ENCODE data around the gene KIF16B.

Gene KIF16B

DNA sequence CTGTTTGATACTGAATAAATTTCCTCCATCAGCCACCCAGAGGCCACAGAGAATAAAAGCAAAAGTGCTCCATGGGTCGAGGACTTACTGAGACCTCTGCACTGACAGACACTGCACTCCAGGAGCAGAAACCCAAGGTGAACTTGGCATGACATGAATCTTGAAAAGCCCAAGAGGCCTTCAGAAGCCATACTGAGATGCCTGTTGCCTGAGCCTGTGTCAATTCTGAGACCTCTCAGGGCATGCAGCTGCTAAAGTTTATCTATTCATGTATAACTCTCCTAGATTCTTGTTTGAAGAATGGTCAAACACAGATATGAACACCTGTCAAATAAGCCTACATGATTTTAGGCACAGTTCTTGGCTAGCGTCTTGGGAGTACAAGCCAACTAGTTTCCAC, 145.7 kb downstream of the KIF16B start:
- no peak for DNase-seq

DNA sequence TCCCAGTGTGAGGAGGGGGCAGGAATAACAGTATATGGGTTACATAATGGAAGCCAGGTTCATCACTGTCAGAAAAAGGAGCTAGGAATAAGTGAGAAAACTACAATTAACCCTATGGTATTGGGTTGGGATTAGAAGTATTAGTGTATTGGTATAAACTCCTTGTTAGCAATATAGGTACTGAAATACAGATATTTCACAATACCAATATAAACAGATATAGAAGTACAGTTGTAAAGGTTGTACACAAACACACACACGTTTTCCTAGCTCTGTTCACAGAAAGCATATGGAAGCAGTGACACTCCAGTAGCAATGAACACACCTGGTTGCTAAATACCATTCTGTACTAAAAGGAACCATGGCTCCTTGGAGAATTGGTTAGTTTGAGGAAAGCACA, 148.5 kb downstream of the KIF16B start:
- DNase-seq, result no peak

DNA sequence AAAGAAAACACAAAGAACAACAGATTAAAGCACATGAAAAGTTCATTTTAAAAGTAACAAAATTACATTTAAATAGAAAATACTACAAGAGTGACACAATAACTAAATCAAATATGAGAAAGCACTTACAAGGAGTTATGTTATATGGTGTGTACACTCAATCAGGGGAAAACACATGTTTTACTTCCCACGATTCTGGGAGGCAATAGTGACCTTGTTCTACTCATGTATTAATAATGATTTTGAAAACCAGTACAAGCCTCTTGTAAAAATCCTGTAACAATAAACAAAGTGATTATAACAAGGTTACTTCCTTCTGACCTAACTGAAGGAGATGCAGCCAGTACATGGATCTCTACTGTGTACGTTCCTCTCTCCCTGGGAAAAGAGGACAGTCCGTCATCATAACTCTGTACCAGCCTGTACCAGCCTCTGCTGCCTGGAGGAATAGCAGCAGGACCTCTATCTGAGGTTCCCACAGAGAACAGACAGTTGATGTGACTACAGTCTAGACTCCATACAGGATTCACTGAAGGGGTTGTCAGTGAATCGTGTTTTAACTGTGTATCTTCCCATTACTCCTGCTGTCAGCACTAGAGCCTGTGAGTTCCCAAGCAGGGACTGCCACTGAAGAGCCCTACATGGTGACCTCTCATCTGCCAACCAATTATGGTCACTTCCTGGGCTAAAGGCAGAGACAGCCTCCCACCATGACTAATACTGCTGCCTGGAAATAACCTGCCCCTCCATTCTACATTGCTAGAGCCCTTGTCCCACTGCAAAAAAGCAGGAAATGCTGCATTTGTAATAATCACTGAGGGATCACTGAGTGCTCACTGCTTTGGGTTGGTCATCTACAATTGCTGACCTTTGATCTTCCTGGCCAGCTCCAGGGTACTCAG, 149.7 kb downstream of the KIF16B start:
- DNase-seq, result no peak

DNA sequence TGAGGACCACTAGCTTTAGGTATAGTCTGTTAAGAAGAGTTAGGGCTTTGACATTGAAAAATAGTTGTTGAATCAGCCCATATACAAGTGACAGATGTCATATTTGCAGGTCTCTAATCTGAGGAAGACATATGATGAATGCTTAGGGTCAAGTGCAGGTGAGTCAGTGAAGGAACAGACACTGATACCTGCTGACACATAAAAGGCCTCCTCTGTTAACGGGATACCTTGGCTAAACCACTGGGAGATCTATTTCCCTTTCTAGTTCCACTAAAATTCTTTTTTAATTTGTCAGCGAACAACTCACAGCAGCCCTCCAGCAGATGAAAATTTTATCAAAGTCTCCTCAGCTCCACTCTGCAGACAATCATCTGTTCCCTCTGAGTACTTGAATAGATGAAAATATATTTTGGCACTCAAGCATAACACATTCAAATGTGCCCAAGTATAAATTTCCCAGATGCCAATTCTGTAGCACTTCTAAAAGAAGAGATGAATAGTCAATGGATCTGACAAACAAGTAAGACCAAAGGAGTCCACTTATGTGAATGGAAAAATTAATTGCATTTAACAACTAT, 154.0 kb downstream of the KIF16B start:
- DNase-seq, result no peak

DNA sequence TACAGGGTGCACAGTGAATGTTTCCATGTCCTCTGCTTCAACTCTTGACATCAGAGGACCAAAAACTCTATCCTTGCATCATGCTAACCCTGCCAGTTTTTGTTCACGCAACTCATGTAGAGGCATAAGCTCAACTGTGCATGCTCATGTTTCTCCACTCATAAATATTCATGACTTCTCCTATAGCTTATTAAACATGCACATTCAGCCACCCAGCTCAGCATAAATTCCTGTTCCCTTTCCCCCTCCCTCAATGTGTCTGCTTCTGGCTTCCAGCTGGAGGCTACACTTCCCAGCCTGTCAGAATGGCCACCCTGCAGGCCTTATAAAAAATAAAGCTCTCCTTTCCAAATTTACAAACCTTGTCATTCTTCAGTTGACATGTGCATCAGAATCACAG, 154.6 kb downstream of the KIF16B start:
- no peak for DNase-seq

DNA sequence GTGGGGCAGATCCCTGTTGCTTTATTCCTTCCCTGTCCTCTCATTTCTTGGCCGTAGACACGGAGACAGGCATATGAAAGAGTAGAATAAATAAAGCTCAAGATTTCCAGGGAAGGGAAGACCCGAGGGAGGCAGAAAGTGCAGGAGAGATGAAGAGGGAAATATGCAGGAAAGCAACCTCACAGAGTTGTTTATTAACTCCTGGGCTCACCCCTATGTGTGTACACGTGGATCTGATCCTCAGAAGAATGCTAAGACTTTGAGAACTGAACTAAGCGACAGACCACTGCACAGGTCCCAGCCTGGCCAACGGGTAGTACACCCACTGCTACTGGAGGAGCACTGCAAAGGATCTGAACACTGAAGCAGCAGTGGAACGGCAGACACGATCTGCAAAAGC, 156.2 kb downstream of the KIF16B start:
- no peak for DNase-seq

DNA sequence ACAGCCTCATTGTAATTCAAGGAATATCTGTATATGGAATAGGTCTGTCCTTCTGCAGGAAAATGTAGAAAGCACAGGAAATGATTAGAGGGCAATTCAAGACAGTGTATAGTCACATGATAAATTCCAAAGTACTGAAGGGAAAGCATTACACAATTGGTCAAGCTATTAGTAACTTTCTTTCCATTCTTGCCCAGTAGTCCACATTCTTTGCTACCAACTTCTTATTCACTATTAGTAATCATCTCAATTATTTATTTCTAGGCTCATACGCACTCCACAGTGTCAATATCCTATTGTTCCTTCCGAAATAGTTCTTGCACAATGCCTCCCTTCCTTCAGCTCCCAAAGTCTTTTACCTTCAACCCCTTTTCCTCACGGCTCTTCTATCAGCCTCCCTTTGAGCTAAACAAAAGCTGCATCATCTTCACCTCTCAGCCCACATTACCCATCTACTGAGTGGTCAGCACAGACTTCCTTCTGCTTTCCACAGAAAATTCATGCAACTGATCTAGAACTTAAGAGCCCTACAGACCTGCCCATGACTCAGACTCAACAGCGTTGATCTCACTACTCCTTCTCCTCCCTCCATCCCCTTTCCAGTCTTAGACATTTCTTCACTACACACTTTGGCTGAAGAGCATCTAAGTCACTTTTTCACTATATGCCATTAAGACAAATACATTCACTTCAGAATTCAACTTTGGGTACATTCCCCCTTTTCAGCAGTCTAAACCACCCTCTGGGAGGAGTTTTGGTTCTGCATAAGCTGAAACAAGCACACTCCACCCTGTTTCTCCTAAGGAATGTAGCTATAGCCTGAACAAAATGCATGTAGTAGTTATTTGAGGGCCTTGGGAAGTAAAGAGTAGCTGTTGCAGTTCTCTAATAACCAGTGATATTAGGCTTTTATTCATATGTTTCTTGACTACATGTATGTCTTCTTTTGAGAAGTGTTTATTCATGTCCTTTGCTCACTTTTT, 157.9 kb downstream of the KIF16B start:
- no peak for DNase-seq

DNA sequence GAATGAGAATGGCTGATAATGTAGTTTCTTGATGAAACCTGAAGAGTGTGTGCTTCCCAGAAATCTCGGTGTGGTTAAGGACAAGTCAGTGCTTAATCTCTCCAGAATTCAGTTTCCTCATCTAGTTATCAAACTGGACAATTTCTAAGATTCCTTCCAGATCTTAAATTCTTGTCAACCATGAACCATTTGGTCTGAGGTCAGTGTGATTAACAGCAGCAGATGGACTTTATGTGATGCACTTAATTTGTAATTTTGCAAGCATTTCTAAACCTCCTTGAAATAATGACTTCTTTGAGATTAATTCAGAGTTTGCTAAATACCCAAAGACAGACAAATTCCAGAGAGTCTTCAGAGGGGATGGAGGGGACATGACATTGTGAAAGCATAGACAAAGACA, 160.3 kb downstream of the KIF16B start:
- no peak for DNase-seq

DNA sequence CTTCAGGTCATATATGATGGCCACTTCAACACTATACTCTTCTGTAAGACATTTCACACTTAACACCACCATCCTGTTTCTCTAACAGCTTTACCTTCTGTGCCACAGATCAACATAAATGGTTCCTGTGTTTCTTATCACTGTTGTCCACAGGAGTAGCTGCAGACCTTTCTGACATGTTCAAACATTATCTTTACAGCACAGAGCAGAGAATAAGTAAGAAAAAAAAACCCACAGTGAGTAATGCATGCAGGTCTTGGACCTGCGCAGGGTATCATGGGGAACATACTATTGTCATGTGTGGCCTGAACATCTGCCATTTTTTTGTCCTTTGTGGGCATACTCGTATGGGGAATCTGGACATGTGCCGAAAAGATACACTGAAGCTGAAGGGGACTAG, 161.9 kb downstream of the KIF16B start:
- no peak for DNase-seq

DNA sequence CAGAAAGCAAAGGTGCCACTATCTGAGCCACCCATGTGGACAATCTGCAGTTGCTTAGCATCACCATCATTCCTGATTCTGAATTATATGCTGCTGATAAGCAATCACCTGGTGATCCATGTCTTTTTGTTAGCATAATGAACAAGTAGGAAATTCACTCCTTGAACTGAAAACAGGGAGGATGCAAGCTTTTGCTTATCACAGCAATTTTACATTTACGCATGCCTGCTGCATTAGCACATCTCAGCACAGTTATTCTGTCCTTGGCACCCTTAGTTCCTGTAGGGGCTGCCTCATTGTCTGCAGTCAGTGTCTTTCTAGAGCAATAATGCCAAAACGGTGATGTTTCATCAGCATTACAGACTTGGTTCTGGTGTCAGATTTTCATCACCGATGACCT, 162.6 kb downstream of the KIF16B start:
- no peak for DNase-seq

DNA sequence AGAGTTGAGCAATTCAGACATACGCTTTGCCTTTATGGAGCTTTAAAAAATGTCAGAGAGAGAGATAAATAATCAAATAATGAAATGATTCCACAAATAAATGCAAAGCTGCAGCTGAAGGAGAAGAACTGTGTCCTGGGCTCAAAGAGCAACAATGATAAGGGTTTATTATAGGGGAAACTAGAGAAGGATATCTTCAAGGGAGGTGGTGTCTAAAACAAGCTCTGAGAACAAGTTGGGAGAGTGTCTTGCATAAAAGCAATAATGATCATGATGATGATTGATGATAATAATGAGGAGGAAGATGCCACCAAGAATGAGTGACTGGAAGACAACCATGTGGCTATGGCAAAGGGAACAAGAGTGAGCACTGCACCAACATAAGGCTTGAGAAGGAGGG, 164.3 kb downstream of the KIF16B start:
- no peak for DNase-seq

DNA sequence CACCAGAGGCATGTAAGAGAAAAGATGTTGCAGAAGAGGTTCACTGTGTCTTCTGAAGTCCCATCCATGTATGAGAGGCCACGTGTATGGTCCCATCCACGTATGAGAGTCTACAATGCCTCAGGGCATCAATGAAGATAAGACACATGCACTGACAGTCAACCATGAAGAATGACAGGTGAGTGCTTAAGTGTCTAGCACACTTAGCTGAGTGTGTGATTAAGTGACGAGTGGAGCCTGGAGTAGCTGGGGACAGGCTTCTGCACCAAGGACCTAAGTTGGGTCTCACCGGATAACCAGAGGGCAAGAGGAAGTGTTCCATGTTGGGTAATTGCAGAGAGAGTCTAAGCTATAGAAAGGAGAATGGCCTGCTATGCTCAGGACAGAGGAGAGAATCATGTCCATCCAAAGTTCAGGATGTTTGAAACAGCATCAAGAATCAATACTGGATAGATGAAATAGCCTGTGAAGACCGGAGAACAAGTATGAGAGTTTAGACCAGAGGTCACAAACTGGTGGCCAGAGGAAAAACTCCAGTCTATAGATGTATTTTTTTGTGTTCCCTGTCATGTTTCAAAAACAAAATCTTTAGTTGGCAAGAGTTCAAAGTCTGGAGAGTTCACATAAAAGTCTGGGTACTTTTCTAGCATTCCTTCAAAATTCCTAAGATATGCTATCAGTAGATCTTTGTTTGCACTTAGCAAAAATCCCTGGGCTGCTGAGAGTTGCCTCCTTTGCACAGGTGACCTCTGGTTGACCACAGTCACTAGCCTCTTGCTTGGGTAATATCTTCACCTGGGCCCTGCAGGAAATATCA, 165.8 kb downstream of the KIF16B start:
- no peak for DNase-seq

DNA sequence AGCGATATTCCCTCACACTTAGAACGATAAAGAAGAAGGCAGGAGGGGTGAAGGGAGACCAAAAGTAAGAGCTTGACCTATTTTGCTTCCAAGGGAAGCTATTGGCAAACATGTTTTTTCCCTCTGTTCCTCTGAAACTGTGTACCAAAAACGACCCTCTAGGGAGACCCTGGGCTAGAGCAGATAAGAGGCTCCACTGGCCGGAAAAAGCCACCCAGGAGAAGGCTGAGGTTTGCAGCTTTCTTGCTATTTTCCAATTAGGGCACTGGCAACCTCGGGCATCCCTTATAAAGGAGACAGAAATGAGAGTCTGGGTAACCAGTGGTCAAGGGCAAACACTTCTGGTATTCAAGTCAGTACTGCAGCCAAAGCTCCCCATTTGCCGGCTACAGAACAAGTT, 168.0 kb downstream of the KIF16B start:
- DNase-seq, result no peak

DNA sequence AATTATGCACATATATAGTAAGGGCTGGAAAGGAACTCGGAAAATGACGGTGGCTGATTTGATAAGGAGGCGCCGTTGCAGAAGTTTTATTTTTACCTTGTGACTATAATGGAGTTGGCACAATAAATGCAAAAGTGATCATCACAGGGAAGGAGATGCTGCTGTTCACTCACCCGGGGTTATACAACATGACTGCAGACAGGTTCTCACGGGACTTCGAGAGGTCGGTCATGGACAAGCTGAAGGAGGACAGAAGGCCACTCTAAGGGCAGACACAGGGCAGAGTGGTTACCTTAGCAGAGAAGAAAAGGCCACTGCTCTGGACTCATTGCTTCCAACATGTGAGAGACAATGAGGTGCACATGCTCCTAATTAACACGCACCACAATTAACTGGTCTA, 168.6 kb downstream of the KIF16B start:
- no peak for DNase-seq

DNA sequence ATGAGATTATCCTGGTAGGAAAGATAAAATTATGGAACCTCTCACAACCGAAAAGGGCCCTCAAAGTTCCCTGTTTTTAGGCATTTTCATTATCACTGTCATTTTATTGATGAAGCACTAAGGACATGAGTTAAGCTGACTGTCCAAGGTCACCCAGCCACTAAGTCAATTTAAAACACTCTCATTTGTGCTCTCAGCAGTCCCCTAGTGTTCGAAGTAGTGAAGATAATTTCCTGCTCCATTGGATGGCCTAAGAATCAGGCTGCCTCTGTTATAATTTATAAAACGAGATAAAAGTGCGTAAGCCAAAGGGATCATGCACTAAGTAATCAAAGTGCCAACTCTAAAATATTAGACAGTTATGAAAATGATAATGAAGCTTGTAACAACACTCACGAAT, 169.1 kb downstream of the KIF16B start:
- DNase-seq, result no peak

DNA sequence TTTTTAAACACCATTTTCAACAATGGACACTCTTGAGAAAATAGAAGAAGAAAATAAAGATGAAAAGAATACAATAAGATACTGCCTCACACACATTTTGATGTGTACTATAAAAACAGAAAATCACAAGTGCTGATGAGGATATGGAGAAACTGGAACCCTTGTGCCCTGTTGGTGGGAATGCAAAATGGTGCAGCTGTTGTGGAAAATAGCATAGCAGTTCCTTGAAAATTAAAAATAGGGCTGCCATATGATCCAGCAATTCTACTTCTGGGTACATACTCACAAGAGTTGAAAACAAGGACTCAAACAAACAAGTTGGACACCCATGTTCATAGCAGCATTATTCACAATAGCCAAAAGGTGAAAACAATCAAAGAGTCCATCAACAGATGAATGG, 173.0 kb downstream of the KIF16B start:
- no peak for DNase-seq

DNA sequence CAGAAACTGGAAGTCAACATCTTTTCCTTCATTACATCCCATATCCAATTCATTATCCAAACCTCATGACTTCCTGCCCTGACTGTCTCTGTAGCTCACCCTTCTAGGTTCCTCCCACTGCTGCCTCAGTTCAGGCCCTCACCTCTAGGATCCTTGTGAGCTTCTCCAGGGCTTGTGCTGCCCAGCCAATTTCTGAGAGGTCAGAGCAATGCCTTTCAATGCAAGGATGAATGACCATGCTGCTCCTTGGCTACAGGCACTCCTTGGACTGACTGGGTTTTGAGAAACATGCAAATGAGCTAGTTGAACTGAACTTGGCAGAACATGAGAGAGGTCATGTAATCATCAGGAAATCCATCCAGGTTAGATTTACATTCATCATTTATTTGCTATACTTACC, 173.4 kb downstream of the KIF16B start:
- no peak for DNase-seq

DNA sequence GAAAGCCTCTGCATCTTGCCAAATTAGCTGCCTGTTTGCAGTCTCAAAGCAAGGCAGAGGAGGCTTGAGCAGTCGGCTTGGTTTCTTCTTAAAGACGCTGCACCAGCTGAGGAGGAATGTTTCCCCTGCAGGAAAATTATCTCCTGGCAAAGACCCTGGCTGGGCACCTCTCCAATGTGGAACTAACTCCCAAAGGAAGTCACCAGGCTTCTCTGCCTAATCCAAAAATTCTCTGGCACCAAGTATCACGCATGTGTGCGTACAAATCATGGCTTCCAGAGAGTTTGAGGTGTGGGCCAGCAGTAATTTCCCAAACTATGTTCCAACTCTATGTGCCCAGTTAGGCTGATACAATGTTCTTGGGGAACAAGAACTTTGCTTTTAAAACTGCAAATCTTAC, 176.2 kb downstream of the KIF16B start:
- DNase-seq, result no peak

DNA sequence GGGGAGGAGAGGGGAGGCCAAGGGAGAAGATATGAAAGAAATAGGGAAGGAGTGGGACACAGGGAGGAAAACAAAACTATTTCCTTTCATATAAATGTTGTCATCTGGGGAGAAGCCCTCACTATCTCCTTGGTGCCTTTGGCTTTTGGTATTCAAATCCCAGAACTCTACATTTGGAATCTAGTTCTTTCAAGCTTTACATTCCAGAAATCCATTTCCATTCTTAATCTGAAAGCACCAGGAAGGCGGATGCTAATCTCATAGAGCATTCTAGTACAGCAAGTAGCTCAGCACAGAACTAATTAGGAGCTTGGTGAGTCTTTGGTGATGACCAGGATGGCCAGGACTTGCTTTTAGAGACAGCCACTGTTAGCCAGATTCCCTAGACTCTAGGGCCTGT, 177.9 kb downstream of the KIF16B start:
- no peak for DNase-seq

DNA sequence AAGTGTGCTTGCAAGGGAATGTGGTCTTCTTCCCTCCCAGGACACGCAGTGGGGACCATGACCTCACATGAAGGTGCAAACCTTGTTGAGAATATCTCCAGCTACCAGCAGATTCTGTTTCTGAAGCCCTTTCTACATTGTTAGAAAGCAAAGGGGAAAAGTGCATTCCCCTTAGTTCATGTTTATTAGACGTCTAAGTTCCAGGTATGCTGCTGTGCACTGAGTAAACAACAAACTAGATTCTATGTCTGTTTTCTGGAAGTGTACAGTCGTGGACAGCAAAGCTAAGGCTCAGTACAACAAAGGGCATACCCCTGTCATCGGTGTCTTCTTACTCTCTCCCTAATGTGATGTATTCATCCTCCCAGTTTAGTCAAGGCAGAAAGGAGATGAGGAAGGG, 178.5 kb downstream of the KIF16B start:
- no peak for DNase-seq

DNA sequence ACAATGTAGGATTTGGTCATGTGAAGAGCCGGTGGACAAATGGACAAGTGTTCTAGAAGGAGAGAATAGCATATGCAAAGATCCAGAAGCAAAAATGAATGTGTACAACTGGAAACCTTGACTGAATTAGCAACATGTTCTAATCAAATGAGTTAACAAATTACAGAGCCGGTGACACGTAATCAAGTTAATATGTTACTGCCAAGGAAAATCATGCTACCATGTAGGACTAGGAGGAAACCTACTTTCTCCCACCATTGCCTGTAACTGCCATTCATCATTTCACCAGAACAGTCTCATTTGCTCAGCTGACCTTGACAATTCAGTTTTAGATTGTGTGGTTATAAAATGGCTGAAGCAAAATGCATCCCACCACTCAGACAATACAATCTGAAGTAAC, 179.4 kb downstream of the KIF16B start:
- no peak for DNase-seq

DNA sequence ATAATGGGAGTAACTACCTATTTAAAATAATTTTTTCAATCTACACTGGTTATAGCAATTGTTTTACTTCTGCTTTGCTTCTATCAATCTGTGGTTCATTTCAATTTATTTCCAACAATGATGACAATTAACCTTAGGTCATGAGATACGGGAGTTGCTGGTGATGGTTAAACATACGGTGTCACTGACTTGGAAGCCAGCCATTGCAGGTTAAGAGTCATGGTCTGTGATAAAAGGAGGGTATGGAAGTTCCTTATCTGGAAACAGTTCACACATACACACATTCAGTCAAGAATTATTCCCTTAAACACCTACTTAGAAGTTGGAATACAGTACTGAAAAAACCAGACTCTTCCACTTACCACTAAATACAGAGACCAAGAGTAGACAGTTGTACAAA, 180.0 kb downstream of the KIF16B start:
- no peak for DNase-seq

Data from right kidney (tissue), 1 donor.